WTC11 (cell line): ENCODE results near the gene RGL2. TPM values are rescaled to one million over a fixed set of nuclear protein-coding genes. Genes with fewer than 3 reads are reported as not detected.

Source experiments
- CREB1 ChIP-seq: sonication (generic); formaldehyde crosslinking; IDR thresholded peaks from 2 replicates; pipeline ENCODE4 v1.8.0; 2023; ENCODE audit warnings: mild to moderate bottlenecking, missing genetic modification reagents
- GRHL2 ChIP-seq: fragments of 250-450 bp; sonication (Bioruptor Pico); IDR thresholded peaks from 2 replicates; pipeline ENCODE4 v1.8.0; 2022; ENCODE audit warnings: mild to moderate bottlenecking, moderate library complexity; ENCODE audit not compliant: insufficient replicate concordance, severe bottlenecking
- IRF2 ChIP-seq: sonication (generic); formaldehyde crosslinking; IDR thresholded peaks from 2 replicates; pipeline ENCODE4 v1.8.0; 2022; ENCODE audit warnings: low read depth, missing genetic modification reagents, borderline replicate concordance
- JUN ChIP-seq: sonication (generic); formaldehyde crosslinking; IDR thresholded peaks from 2 replicates; pipeline ENCODE4 v1.8.0; 2023; ENCODE audit warnings: mild to moderate bottlenecking, missing genetic modification reagents
- NR2C2 ChIP-seq: sonication (generic); formaldehyde crosslinking; IDR thresholded peaks from 2 replicates; pipeline ENCODE4 v1.8.0; 2022; ENCODE audit warnings: mild to moderate bottlenecking, missing genetic modification reagents
- NR3C1 ChIP-seq: sonication (generic); formaldehyde crosslinking; conservative IDR thresholded peaks from 2 replicates; pipeline ENCODE4 v1.8.1; 2023; ENCODE audit warnings: low read depth, mild to moderate bottlenecking, missing genetic modification reagents
- OVOL2 ChIP-seq: fragments of 250-450 bp; sonication (Bioruptor Pico); IDR thresholded peaks from 2 replicates; pipeline ENCODE4 v1.9.0; 2021; ENCODE audit warnings: mild to moderate bottlenecking, borderline replicate concordance
- SMAD3 ChIP-seq: sonication (generic); formaldehyde crosslinking; IDR thresholded peaks from 2 replicates; pipeline ENCODE4 v1.8.0; 2022; ENCODE audit warnings: missing genetic modification reagents, mild to moderate bottlenecking, borderline replicate concordance
- TEAD1 ChIP-seq: sonication (generic); formaldehyde crosslinking; IDR thresholded peaks from 2 replicates; pipeline ENCODE4 v1.8.0; 2022; ENCODE audit warnings: mild to moderate bottlenecking, missing genetic modification reagents
- ZNF121 ChIP-seq: sonication (generic); formaldehyde crosslinking; IDR thresholded peaks from 2 replicates; pipeline ENCODE4 v1.8.0; 2023; ENCODE audit warnings: missing genetic modification reagents
- ZNF263 ChIP-seq: sonication (generic); formaldehyde crosslinking; IDR thresholded peaks from 2 replicates; pipeline ENCODE4 v1.8.1; 2022; ENCODE audit warnings: low read depth, mild to moderate bottlenecking, moderate library complexity, missing genetic modification reagents
- ZNF416 ChIP-seq: fragments of 250-450 bp; sonication (Bioruptor Pico); IDR thresholded peaks from 2 replicates; pipeline ENCODE4 v1.9.0; 2021; ENCODE audit warnings: mild to moderate bottlenecking, inconsistent platforms
- ZNF423 ChIP-seq: fragments of 250-450 bp; sonication (Bioruptor Pico); IDR thresholded peaks from 2 replicates; pipeline ENCODE4 v2.1.2; 2022; ENCODE audit warnings: mild to moderate bottlenecking, moderate library complexity
- total RNA-seq: library from RNA; stranded (reverse); gene quantifications from 3 replicates; pipeline ENCODE4 v1.2.3, GENCODE V29; 2021
- TF ChIP-seq, protein P1 (sequence below): sonication (generic); formaldehyde crosslinking; IDR thresholded peaks from 2 replicates; pipeline ENCODE4 v1.8.0; 2022; ENCODE audit warnings: missing genetic modification reagents
- TF ChIP-seq, protein P2 (sequence below): sonication (generic); formaldehyde crosslinking; IDR thresholded peaks from 2 replicates; pipeline ENCODE4 v1.8.1; 2023; ENCODE audit warnings: mild to moderate bottlenecking, missing genetic modification reagents
- TF ChIP-seq, protein P3 (sequence below): sonication (generic); formaldehyde crosslinking; IDR thresholded peaks from 2 replicates; pipeline ENCODE4 v1.8.0; 2022; ENCODE audit warnings: mild to moderate bottlenecking, missing genetic modification reagents
- TF ChIP-seq, protein P4 (sequence below): sonication (generic); formaldehyde crosslinking; IDR thresholded peaks from 2 replicates; pipeline ENCODE4 v1.8.0; 2022; ENCODE audit warnings: mild to moderate bottlenecking, missing genetic modification reagents
- TF ChIP-seq, protein P5 (sequence below): fragments of 250-450 bp; sonication (Bioruptor Pico); IDR thresholded peaks from 2 replicates; pipeline ENCODE4 v1.8.0; 2021; ENCODE audit warnings: mild to moderate bottlenecking
- TF ChIP-seq, protein P6 (sequence below): sonication (generic); formaldehyde crosslinking; conservative IDR thresholded peaks from 2 replicates; pipeline ENCODE4 v1.8.1; 2023; ENCODE audit warnings: mild to moderate bottlenecking, low read depth, missing genetic modification reagents, moderate library complexity
- TF ChIP-seq, protein P7 (sequence below): sonication (generic); formaldehyde crosslinking; IDR thresholded peaks from 2 replicates; pipeline ENCODE4 v1.8.0; 2023; ENCODE audit warnings: mild to moderate bottlenecking, missing genetic modification reagents
- TF ChIP-seq, protein P8 (sequence below): fragments of 250-450 bp; sonication (Bioruptor Pico); IDR thresholded peaks from 2 replicates; pipeline ENCODE4 v1.9.0; 2021; ENCODE audit warnings: mild to moderate bottlenecking

RGL2 gene
- total RNA-seq, 1 experiment from 2014 or later = 77.1 TPM

DNA sequence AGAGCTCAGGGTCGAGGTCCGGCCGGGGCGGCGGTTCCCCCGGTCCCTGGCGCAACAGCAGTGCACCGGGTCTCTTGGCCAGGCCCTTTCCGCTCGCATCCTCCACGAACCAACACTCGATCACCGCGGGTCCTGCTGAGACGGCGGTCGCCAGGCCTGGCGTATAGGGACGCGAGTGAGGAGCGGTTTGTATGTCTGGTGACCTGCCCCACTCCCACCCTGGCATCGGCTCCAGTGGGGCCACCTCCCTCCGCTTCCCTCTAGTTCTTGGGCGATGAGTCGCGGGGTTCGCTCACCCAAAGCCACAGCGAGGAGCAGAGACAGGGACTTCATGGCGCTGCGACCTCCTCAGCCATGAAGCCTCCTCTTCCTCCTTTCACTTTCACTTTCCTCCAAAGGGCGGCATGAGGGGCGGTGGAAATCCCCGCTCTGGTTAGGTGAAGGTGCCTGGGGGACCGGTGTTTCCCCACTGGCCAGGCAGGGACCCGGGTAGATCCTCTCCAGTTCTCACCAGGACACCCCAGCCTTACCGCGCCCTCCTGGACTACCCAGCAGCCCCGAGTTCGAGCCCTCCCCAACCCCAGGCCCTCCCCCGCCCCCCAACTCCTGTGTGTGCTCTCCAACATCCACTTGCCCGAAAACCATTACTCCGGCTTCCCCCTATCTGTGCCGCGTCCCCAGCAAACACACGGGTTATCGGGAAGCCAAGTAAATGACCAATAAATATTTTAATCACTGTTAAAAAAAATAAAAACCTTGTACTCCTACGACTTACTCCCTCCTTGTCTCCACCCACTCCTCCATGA is 15.2 kb upstream of the RGL2 start, which contains the start of gene TAPBP (continued):
- TF ChIP-seq, protein P1, sequence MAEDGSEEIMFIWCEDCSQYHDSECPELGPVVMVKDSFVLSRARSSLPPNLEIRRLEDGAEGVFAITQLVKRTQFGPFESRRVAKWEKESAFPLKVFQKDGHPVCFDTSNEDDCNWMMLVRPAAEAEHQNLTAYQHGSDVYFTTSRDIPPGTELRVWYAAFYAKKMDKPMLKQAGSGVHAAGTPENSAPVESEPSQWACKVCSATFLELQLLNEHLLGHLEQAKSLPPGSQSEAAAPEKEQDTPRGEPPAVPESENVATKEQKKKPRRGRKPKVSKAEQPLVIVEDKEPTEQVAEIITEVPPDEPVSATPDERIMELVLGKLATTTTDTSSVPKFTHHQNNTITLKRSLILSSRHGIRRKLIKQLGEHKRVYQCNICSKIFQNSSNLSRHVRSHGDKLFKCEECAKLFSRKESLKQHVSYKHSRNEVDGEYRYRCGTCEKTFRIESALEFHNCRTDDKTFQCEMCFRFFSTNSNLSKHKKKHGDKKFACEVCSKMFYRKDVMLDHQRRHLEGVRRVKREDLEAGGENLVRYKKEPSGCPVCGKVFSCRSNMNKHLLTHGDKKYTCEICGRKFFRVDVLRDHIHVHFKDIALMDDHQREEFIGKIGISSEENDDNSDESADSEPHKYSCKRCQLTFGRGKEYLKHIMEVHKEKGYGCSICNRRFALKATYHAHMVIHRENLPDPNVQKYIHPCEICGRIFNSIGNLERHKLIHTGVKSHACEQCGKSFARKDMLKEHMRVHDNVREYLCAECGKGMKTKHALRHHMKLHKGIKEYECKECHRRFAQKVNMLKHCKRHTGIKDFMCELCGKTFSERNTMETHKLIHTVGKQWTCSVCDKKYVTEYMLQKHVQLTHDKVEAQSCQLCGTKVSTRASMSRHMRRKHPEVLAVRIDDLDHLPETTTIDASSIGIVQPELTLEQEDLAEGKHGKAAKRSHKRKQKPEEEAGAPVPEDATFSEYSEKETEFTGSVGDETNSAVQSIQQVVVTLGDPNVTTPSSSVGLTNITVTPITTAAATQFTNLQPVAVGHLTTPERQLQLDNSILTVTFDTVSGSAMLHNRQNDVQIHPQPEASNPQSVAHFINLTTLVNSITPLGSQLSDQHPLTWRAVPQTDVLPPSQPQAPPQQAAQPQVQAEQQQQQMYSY (CRISPR knock-in tag) = no peak; the same call in 1 of the 2 replicates
- TF ChIP-seq, protein P2, sequence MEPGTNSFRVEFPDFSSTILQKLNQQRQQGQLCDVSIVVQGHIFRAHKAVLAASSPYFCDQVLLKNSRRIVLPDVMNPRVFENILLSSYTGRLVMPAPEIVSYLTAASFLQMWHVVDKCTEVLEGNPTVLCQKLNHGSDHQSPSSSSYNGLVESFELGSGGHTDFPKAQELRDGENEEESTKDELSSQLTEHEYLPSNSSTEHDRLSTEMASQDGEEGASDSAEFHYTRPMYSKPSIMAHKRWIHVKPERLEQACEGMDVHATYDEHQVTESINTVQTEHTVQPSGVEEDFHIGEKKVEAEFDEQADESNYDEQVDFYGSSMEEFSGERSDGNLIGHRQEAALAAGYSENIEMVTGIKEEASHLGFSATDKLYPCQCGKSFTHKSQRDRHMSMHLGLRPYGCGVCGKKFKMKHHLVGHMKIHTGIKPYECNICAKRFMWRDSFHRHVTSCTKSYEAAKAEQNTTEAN (CRISPR knock-in tag) = no peak
- TF ChIP-seq TEAD1 = peak; percentile 58; the same call in 1 of the 2 replicates
- TF ChIP-seq, protein P3, sequence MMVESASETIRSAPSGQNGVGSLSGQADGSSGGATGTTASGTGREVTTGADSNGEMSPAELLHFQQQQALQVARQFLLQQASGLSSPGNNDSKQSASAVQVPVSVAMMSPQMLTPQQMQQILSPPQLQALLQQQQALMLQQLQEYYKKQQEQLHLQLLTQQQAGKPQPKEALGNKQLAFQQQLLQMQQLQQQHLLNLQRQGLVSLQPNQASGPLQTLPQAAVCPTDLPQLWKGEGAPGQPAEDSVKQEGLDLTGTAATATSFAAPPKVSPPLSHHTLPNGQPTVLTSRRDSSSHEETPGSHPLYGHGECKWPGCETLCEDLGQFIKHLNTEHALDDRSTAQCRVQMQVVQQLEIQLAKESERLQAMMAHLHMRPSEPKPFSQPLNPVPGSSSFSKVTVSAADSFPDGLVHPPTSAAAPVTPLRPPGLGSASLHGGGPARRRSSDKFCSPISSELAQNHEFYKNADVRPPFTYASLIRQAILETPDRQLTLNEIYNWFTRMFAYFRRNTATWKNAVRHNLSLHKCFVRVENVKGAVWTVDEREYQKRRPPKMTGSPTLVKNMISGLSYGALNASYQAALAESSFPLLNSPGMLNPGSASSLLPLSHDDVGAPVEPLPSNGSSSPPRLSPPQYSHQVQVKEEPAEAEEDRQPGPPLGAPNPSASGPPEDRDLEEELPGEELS (CRISPR knock-in tag) = no peak
- TF ChIP-seq ZNF416 (CRISPR knock-in tag) = no peak
- TF ChIP-seq, protein P4, sequence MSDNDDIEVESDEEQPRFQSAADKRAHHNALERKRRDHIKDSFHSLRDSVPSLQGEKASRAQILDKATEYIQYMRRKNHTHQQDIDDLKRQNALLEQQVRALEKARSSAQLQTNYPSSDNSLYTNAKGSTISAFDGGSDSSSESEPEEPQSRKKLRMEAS (CRISPR knock-in tag) = no peak
- TF ChIP-seq, protein P5, sequence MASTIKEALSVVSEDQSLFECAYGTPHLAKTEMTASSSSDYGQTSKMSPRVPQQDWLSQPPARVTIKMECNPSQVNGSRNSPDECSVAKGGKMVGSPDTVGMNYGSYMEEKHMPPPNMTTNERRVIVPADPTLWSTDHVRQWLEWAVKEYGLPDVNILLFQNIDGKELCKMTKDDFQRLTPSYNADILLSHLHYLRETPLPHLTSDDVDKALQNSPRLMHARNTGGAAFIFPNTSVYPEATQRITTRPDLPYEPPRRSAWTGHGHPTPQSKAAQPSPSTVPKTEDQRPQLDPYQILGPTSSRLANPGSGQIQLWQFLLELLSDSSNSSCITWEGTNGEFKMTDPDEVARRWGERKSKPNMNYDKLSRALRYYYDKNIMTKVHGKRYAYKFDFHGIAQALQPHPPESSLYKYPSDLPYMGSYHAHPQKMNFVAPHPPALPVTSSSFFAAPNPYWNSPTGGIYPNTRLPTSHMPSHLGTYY (CRISPR knock-in tag) = no peak
- no peak for TF ChIP-seq CREB1 (CRISPR knock-in tag)
- TF ChIP-seq NR2C2 = no peak
- TF ChIP-seq JUN = no peak
- TF ChIP-seq IRF2 = 0 out of 2 replicates have a peak, but pooled peaks have one; percentile 65
- TF ChIP-seq ZNF263 (CRISPR knock-in tag) = no peak
- TF ChIP-seq SMAD3 (CRISPR knock-in tag) = no peak
- TF ChIP-seq, protein P6, sequence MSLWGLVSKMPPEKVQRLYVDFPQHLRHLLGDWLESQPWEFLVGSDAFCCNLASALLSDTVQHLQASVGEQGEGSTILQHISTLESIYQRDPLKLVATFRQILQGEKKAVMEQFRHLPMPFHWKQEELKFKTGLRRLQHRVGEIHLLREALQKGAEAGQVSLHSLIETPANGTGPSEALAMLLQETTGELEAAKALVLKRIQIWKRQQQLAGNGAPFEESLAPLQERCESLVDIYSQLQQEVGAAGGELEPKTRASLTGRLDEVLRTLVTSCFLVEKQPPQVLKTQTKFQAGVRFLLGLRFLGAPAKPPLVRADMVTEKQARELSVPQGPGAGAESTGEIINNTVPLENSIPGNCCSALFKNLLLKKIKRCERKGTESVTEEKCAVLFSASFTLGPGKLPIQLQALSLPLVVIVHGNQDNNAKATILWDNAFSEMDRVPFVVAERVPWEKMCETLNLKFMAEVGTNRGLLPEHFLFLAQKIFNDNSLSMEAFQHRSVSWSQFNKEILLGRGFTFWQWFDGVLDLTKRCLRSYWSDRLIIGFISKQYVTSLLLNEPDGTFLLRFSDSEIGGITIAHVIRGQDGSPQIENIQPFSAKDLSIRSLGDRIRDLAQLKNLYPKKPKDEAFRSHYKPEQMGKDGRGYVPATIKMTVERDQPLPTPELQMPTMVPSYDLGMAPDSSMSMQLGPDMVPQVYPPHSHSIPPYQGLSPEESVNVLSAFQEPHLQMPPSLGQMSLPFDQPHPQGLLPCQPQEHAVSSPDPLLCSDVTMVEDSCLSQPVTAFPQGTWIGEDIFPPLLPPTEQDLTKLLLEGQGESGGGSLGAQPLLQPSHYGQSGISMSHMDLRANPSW = no peak
- TF ChIP-seq, protein P7, sequence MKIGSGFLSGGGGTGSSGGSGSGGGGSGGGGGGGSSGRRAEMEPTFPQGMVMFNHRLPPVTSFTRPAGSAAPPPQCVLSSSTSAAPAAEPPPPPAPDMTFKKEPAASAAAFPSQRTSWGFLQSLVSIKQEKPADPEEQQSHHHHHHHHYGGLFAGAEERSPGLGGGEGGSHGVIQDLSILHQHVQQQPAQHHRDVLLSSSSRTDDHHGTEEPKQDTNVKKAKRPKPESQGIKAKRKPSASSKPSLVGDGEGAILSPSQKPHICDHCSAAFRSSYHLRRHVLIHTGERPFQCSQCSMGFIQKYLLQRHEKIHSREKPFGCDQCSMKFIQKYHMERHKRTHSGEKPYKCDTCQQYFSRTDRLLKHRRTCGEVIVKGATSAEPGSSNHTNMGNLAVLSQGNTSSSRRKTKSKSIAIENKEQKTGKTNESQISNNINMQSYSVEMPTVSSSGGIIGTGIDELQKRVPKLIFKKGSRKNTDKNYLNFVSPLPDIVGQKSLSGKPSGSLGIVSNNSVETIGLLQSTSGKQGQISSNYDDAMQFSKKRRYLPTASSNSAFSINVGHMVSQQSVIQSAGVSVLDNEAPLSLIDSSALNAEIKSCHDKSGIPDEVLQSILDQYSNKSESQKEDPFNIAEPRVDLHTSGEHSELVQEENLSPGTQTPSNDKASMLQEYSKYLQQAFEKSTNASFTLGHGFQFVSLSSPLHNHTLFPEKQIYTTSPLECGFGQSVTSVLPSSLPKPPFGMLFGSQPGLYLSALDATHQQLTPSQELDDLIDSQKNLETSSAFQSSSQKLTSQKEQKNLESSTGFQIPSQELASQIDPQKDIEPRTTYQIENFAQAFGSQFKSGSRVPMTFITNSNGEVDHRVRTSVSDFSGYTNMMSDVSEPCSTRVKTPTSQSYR (CRISPR knock-in tag) = no peak; the same call in 1 of the 2 replicates
- TF ChIP-seq OVOL2 (CRISPR knock-in tag) = no peak
- TF ChIP-seq, protein P8, sequence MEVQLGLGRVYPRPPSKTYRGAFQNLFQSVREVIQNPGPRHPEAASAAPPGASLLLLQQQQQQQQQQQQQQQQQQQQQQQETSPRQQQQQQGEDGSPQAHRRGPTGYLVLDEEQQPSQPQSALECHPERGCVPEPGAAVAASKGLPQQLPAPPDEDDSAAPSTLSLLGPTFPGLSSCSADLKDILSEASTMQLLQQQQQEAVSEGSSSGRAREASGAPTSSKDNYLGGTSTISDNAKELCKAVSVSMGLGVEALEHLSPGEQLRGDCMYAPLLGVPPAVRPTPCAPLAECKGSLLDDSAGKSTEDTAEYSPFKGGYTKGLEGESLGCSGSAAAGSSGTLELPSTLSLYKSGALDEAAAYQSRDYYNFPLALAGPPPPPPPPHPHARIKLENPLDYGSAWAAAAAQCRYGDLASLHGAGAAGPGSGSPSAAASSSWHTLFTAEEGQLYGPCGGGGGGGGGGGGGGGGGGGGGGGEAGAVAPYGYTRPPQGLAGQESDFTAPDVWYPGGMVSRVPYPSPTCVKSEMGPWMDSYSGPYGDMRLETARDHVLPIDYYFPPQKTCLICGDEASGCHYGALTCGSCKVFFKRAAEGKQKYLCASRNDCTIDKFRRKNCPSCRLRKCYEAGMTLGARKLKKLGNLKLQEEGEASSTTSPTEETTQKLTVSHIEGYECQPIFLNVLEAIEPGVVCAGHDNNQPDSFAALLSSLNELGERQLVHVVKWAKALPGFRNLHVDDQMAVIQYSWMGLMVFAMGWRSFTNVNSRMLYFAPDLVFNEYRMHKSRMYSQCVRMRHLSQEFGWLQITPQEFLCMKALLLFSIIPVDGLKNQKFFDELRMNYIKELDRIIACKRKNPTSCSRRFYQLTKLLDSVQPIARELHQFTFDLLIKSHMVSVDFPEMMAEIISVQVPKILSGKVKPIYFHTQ = no peak
- TF ChIP-seq GRHL2 = no peak
- TF ChIP-seq ZNF423 (CRISPR knock-in tag) = no peak
- TF ChIP-seq ZNF121 = no peak
- TF ChIP-seq NR3C1 (CRISPR knock-in tag) = no peak
